BJ (cell line): ENCODE measurements around the gene COL4A1. TPM values are rescaled to one million over a fixed set of nuclear protein-coding genes. Genes with fewer than 3 reads are reported as not detected.

Experiments used
- CTCF ChIA-PET: fragments of 350-600 bp; formaldehyde crosslinking; extraction: SDS; loops from one replicate; lab custom pipeline; 2021; ENCODE audit warnings: antibody characterized with exemption, inconsistent platforms; lab: Yijun Ruan, JAX
- POLR2A ChIA-PET: fragments of 300-600 bp; sonication (Branson Sonifier 250); formaldehyde crosslinking; extraction: SDS; loops from one replicate; lab custom pipeline; 2021; ENCODE audit warnings: antibody characterized with exemption; lab: Charles Lee
- DNase-seq: peaks from one replicate; pipeline ENCODE4 v3.0.0-alpha.2; 2011; ENCODE audit warnings: low read depth
- H3K27me3 ChIP-seq: 2 replicates; pipeline ENCODE4 v1.6.0; 2011; ENCODE audit warnings: low read length; ENCODE audit not compliant: control insufficient read depth, insufficient read depth
- H3K36me3 ChIP-seq: 2 replicates; pipeline ENCODE4 v1.5.1; 2011; ENCODE audit warnings: low read length; ENCODE audit not compliant: control insufficient read depth, insufficient read depth
- H3K4me3 ChIP-seq: 2 replicates; pipeline ENCODE4 v1.5.1; 2011; ENCODE audit warnings: low read depth, mild to moderate bottlenecking, control low read depth, low read length
- CTCF ChIP-seq: IDR thresholded peaks from 2 replicates; pipeline ENCODE4 v1.5.1; 2011; ENCODE audit warnings: low read depth, mild to moderate bottlenecking, control low read depth, inconsistent platforms, low read length, moderate library complexity; ENCODE audit not compliant: insufficient read depth
- polyA plus RNA-seq: library from polyadenylated mRNA; depleted of rRNA; stranded (reverse); fragments of >200 nt; gene quantifications from 2 replicates; pipeline ENCODE4 v1.2.3, GENCODE V29; 2011

COL4A1 gene
- polyA plus RNA-seq, 1 experiment, result 375 TPM

- peaks cover 54% of the 10 kb centered on the region for H3K36me3 ChIP-seq
- ChIA-PET CTCF (interaction anchor here (1.6 kb wide), 1 partner anchor 14 kb away, joined by 3 read pairs; no protein-coding TSS in a partner anchor), POLR2A (no interaction called here)
- no peak overlapping the region for H3K4me3 ChIP-seq
- no peak for DNase-seq
- TF ChIP-seq CTCF, result no peak
- no peaks in the 10 kb centered on the region for H3K27me3 ChIP-seq
Observed at GRCh38 chr13:110177790-110178189, 129.2 kb downstream of the COL4A1 start.

GRCh38 chr13:110176431-110176830 is 130.5 kb downstream of the COL4A1 start:
- H3K27me3 ChIP-seq, result no peaks in the 10 kb centered on the region
- no peak overlapping the region for H3K4me3 ChIP-seq
- DNase-seq, result no peak
- ChIA-PET POLR2A (no interaction called here), CTCF (no interaction called here)
- no peak for TF ChIP-seq CTCF
- H3K36me3 ChIP-seq, result peaks cover 52% of the 10 kb centered on the region

DNA sequence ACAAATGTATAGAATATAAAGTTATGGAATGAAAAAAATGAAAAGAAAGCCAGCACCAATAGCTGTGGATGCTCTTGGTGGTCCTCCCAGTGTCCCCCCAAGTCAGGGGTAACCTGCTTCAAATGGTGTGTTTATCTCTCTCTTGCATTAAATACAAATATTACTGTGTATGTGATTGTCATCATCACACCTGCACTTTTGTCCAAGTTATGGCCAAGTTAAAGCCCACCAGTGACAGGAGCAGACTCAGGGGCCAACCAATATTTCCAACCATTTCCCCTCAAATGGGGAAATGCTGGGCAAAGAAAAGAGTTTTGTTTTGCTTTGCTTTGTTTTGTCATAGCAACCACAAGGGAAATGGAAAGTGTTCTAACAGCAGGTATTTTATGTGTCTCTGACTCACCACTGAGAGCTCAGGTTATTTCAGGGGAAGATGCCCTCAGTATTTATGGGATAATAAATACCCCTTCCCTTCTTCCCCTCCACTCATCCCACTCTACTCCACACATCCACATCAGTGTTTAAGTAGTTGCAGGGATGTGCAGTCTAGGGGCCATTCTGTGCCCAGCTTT is 133.6 kb downstream of the COL4A1 start:
- DNase-seq, result no peak
- H3K4me3 ChIP-seq, result no peak overlapping the region
- POLR2A ChIA-PET, result no interaction called here
- TF ChIP-seq CTCF, result no peak
- CTCF ChIA-PET, result interaction anchor here (0.6 kb wide), 1 partner anchor 472 kb away, joined by 3 read pairs; no protein-coding TSS in a partner anchor
- H3K27me3 ChIP-seq, result no peaks in the 10 kb centered on the region
- peaks cover 44% of the 10 kb centered on the region for H3K36me3 ChIP-seq

DNA sequence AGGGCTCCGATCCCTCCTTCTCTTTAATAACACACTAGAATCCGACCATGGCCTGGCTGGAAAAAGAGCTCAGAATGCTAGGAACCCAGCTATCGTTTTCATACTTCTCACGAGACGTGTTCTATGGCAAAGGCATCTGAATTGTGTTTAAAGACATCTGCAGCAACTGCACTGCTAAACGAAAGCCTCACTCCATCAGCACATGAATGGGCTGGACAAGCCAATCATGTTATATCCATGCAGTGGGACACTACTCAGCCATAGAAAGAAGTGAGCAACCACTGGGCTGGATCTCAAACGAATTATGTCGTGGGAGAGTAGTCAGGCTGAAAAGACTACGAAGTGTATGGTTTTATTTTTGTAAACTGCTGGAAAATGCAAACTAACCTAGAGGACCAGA is 136.1 kb downstream of the COL4A1 start:
- ChIA-PET POLR2A (no interaction called here), CTCF (no interaction called here)
- no peaks in the 10 kb centered on the region for H3K27me3 ChIP-seq
- H3K36me3 ChIP-seq, result peaks cover 35% of the 10 kb centered on the region
- no peak for TF ChIP-seq CTCF
- DNase-seq, result no peak
- no peak overlapping the region for H3K4me3 ChIP-seq

DNA sequence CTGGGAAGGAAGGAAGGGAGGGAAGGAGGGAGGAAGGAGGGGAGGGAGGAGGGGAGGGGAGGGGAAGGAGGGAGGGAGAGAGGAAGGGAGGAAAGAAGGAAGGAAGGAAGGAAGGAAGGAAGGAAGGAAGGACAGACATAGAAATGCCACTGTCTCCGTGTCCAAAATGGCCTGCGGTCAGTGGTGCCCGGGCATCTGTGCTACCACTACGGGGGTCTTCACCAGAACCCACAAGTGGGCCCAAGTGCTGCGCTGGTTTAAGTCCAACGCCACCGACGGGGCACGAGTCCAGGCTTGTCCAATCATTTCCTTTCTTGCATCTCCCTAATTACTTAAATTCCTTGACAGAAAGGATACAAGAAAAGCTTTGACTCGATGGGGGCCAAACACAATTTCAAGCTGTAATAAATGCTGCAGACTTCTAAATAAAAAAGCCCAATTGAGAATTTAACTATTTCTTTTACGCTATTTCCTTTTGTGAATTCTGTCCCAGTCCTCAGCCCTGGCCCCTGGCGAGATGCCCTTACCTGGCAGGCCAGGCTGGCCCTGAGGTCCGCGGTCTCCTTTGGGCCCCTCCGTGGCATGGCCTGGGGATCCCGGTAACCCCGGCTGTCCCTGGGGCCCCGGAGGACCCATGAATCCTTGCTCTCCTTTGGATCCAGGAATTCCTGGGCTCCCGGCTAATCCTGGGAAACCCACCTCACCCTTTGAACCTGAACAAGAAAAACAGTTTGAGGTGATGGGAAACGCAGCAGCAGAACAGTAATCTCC is 136.8 kb downstream of the COL4A1 start:
- H3K27me3 ChIP-seq, result no peaks in the 10 kb centered on the region
- POLR2A ChIA-PET, result no interaction called here
- CTCF ChIA-PET, result no interaction called here
- TF ChIP-seq CTCF, result no peak
- no peak for DNase-seq
- H3K4me3 ChIP-seq, result no peak overlapping the region
- H3K36me3 ChIP-seq, result peaks cover 36% of the 10 kb centered on the region
